CD4-positive, alpha-beta T cell treated with Interleukin-6 at 100 ng/mL for 8 hours (primary cell): ENCODE data around the gene C1orf159.
"Not testable (repeated sequence)": the region's sequence is repeated elsewhere in the genome, so short reads cannot be mapped to it uniquely, and the experiment has no call there.

Source experiments
- DNase-seq: peaks from one replicate; pipeline ENCODE4 v3.0.0-alpha.2; 2020; ENCODE audit warnings: mixed read lengths, low spot score

Gene C1orf159

GRCh38 chr1:1081311-1082238 is 34.3 kb downstream of the C1orf159 start:
- DNase-seq = no peak

- DNase-seq = no peak
These were observed 35.0 kb downstream of the C1orf159 start for GRCh38 chr1:1080951-1081310.

- no peak for DNase-seq
These were observed 35.6 kb downstream of the C1orf159 start for GRCh38 chr1:1080122-1080757.

- DNase-seq = no peak
These were observed 36.3 kb downstream of the C1orf159 start for GRCh38 chr1:1079408-1080121.

- not testable (repeated sequence) for DNase-seq
These were observed 38.5 kb downstream of the C1orf159 start for GRCh38 chr1:1077396-1077795.

GRCh38 chr1:1075148-1075935 is 40.5 kb downstream of the C1orf159 start:
- no peak for DNase-seq

GRCh38 chr1:1074631-1075147 is 41.2 kb downstream of the C1orf159 start:
- DNase-seq = no peak

- DNase-seq = no peak
These were observed 41.9 kb downstream of the C1orf159 start, which contains the start of gene RNF223 for GRCh38 chr1:1073743-1074587. Gene RNF223, minus strand, starts transcription at chr1:1074306. Its CDS starts 1,740 bp downstream, at chr1:1072566.

GRCh38 chr1:1072849-1073742 is 42.8 kb downstream of the C1orf159 start:
- DNase-seq = no peak

GRCh38 chr1:1072299-1072848 is 43.5 kb downstream of the C1orf159 start:
- DNase-seq = no peak

- no peak for DNase-seq
These were observed 44.2 kb downstream of the C1orf159 start for GRCh38 chr1:1071486-1072298.

GRCh38 chr1:1069711-1070676 is 45.9 kb downstream of the C1orf159 start:
- no peak for DNase-seq

- peak; percentile 87 for DNase-seq
These were observed 46.7 kb downstream of the C1orf159 start for GRCh38 chr1:1069056-1069710.

GRCh38 chr1:1068517-1069055 is 47.3 kb downstream of the C1orf159 start:
- DNase-seq = peak; percentile 58

GRCh38 chr1:1067860-1068516 is 47.9 kb downstream of the C1orf159 start:
- DNase-seq = no peak
